Testis (tissue), 2 donors: Measurements from ENCODE around the gene VRK2.

Experiments
- POLR2A ChIP-seq: fragments of 450-650 bp; IDR thresholded peaks from one replicate; pipeline ENCODE4 v1.6.1; 2017; ENCODE audit warnings: antibody characterized with exemption, mild to moderate bottlenecking, moderate library complexity
- TF ChIP-seq, protein P1 (sequence below), 3 experiments: fragments of 450-650 bp in 2 of 3; fragments of 200-600 bp in 1 of 3; sonication (generic) in 1 of 3; IDR thresholded peaks; one replicate each; pipeline ENCODE4 v1.5.1; 2016 to 2019; ENCODE audit warnings: antibody characterized with exemption in 3 of 3, mild to moderate bottlenecking in 2 of 3, moderate library complexity in 1 of 3

DNA sequence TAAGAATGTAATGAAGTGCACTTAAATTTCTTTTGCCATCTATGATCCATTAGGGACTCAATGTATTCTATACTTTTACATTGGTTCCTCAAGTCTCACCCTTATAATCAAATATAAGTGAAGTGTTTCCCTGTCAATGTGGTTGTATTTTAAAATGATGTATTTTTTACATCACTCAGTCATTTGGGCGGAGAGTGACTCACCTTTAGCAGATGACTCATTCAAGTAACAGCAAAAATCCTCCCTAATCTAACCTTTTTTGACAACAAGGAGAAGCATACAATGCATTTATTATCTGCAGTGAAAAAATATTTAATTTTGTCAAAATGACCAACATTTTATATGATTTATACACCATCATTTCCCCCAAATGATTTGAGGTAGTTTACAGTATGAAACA lies 100.1 kb downstream of the VRK2 start:
- no peak for TF ChIP-seq POLR2A
- TF ChIP-seq, protein P1, sequence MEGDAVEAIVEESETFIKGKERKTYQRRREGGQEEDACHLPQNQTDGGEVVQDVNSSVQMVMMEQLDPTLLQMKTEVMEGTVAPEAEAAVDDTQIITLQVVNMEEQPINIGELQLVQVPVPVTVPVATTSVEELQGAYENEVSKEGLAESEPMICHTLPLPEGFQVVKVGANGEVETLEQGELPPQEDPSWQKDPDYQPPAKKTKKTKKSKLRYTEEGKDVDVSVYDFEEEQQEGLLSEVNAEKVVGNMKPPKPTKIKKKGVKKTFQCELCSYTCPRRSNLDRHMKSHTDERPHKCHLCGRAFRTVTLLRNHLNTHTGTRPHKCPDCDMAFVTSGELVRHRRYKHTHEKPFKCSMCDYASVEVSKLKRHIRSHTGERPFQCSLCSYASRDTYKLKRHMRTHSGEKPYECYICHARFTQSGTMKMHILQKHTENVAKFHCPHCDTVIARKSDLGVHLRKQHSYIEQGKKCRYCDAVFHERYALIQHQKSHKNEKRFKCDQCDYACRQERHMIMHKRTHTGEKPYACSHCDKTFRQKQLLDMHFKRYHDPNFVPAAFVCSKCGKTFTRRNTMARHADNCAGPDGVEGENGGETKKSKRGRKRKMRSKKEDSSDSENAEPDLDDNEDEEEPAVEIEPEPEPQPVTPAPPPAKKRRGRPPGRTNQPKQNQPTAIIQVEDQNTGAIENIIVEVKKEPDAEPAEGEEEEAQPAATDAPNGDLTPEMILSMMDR (IDR thresholded peaks at IDR 0.05) = no peak
